DOHH2 (cell line): ENCODE data around the gene ACTR6.

ENCODE experiments used
- H3F3A ChIP-seq: fragments of 200-600 bp; sonication (generic), shearing (Covaris generic); 2 replicates; pipeline ENCODE4 v1.6.0; 2016; ENCODE audit warnings: antibody characterized with exemption, mild to moderate bottlenecking; ENCODE audit not compliant: control insufficient read depth, insufficient read depth
- H3K27ac ChIP-seq: fragments of 200-600 bp; sonication (generic); 2 replicates; pipeline ENCODE4 v1.5.1; 2014; ENCODE audit warnings: low read depth, mild to moderate bottlenecking, low read length, moderate library complexity
- H3K27me3 ChIP-seq: fragments of 200-600 bp; sonication (generic); 2 replicates; pipeline ENCODE4 v1.6.1; 2014; ENCODE audit warnings: mild to moderate bottlenecking, low read length, mixed read lengths; ENCODE audit not compliant: control insufficient read depth
- H3K36me3 ChIP-seq: fragments of 200-600 bp; sonication (generic); 2 replicates; pipeline ENCODE4 v1.6.1; 2014; ENCODE audit warnings: mild to moderate bottlenecking, low read length, moderate library complexity, mixed read lengths; ENCODE audit not compliant: control insufficient read depth
- H3K4me1 ChIP-seq: fragments of 200-600 bp; sonication (generic); 2 replicates; pipeline ENCODE4 v1.6.1; 2014; ENCODE audit warnings: mild to moderate bottlenecking, low read length, mixed read lengths; ENCODE audit not compliant: control insufficient read depth
- H3K4me2 ChIP-seq: fragments of 200-600 bp; sonication (generic); 2 replicates; pipeline ENCODE4 v1.6.0; 2014; ENCODE audit warnings: mild to moderate bottlenecking, low read length, moderate library complexity
- H3K4me3 ChIP-seq: fragments of 200-600 bp; sonication (generic); 2 replicates; pipeline ENCODE4 v1.5.1; 2014; ENCODE audit warnings: mild to moderate bottlenecking, low read length, mixed read lengths
- H3K79me2 ChIP-seq: fragments of 200-600 bp; sonication (generic); 2 replicates; pipeline ENCODE4 v1.6.1; 2014; ENCODE audit warnings: mild to moderate bottlenecking, low read length, mixed read lengths; ENCODE audit not compliant: control insufficient read depth
- H3K9me2 ChIP-seq: fragments of 200-600 bp; sonication (generic); replicated peaks from 2 replicates; pipeline ENCODE4 v1.6.1; 2014; ENCODE audit warnings: mild to moderate bottlenecking, low read length, mixed read lengths; ENCODE audit not compliant: control insufficient read depth
- H3K9me3 ChIP-seq: fragments of 200-600 bp; sonication (generic); 2 replicates; pipeline ENCODE4 v1.6.1; 2014; ENCODE audit warnings: antibody characterized with exemption, low read length, mixed read lengths; ENCODE audit not compliant: control insufficient read depth, insufficient read depth
- H4K20me1 ChIP-seq: fragments of 200-600 bp; sonication (generic); 2 replicates; pipeline ENCODE4 v1.6.0; 2014; ENCODE audit warnings: low read depth, mild to moderate bottlenecking, antibody characterized with exemption, low read length, moderate library complexity; ENCODE audit not compliant: control insufficient read depth, insufficient read depth
- EZH2phosphoT487 ChIP-seq: fragments of 200-600 bp; sonication (generic); IDR thresholded peaks from 2 replicates; pipeline ENCODE4 v1.6.1; 2017; ENCODE audit warnings: borderline replicate concordance, mild to moderate bottlenecking, antibody characterized with exemption, low read length, moderate library complexity, mixed read lengths
- TF ChIP-seq, protein P1 (sequence below): fragments of 200-600 bp; sonication (generic); IDR thresholded peaks from one replicate; pipeline ENCODE4 v1.5.1; 2014; ENCODE audit warnings: antibody characterized with exemption, mild to moderate bottlenecking, low read depth, low read length; ENCODE audit not compliant: poor library complexity, severe bottlenecking

Gene ACTR6

DNA sequence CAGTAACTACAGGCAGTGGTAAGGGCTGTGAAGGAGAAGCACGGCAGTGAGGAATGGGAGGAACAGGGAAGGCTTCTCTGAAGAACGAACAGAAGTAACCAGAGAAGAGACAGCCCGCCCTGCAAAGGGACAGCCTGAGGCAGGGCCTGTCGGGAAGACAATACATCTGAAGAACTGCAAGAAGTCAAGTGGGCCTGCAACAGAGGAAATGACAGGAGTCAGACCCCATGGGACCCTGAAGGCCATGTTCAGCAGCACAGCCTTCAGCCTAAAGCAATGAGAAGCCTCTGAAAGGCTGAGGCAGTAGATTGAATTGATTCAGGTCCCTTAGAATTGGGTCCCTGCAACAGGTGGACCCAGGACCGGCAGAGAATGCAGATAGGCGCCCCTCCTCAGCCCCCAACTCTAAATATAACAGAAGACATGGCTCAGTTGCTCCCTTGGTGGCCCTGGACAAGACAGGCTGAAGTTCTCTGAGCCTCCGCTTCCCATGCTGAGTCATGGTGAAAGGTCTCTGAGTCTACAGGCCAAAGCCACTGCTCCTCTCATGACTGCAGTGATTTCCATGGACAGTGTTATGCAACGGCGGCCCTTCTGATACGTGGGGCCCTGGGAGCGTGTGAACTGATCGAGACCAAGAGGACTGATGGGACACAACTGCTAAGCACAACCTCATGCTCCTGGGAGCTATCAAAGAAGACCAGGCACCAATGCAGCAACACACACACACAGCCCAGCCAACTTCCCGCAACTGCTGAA is 10.8 kb upstream of the ACTR6 start:
- H3K79me2 ChIP-seq = peaks cover 15% of the 10 kb centered on the region; the same call in 1 of the 2 replicates
- no peaks in the 10 kb centered on the region for H3K4me1 ChIP-seq
- H3K27me3 ChIP-seq = no peaks in the 10 kb centered on the region
- no peaks in the 10 kb centered on the region for H3F3A ChIP-seq
- H3K9me3 ChIP-seq = peaks cover 3% of the 10 kb centered on the region; the same call in 1 of the 2 replicates
- no peaks in the 10 kb centered on the region for H3K9me2 ChIP-seq
- no peak overlapping the region for H3K4me2 ChIP-seq
- no peak overlapping the region for H3K27ac ChIP-seq
- no peak overlapping the region for H3K4me3 ChIP-seq
- TF ChIP-seq, protein P1, sequence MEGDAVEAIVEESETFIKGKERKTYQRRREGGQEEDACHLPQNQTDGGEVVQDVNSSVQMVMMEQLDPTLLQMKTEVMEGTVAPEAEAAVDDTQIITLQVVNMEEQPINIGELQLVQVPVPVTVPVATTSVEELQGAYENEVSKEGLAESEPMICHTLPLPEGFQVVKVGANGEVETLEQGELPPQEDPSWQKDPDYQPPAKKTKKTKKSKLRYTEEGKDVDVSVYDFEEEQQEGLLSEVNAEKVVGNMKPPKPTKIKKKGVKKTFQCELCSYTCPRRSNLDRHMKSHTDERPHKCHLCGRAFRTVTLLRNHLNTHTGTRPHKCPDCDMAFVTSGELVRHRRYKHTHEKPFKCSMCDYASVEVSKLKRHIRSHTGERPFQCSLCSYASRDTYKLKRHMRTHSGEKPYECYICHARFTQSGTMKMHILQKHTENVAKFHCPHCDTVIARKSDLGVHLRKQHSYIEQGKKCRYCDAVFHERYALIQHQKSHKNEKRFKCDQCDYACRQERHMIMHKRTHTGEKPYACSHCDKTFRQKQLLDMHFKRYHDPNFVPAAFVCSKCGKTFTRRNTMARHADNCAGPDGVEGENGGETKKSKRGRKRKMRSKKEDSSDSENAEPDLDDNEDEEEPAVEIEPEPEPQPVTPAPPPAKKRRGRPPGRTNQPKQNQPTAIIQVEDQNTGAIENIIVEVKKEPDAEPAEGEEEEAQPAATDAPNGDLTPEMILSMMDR = no peak
- TF ChIP-seq EZH2phosphoT487 = no peak
- H3K36me3 ChIP-seq = peaks cover 43% of the 10 kb centered on the region
- H4K20me1 ChIP-seq = no peaks in the 10 kb centered on the region

DNA sequence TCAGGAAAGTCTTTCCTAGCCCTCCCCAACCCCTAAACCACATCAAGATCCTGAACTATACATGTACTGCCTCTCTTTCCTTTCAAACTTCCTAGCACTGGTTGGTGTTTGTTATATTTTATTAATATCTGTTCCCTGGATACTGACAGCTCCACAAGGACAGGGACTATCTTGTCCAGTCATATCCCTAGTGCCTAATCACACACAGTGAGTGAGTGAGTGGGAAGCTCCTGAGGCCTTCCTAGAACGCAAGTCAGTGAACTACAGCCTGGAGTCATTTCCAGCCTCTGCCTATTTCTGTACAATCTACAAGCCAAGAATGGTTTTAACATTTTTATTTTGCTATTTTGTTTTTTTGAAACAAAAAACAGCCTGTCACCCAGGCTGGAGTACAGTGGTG is 7.5 kb upstream of the ACTR6 start:
- Histone ChIP-seq H3K27ac (no peak overlapping the region), H4K20me1 (no peaks in the 10 kb centered on the region), H3K9me3 (peaks cover 3% of the 10 kb centered on the region; the same call in 1 of the 2 replicates)

DNA sequence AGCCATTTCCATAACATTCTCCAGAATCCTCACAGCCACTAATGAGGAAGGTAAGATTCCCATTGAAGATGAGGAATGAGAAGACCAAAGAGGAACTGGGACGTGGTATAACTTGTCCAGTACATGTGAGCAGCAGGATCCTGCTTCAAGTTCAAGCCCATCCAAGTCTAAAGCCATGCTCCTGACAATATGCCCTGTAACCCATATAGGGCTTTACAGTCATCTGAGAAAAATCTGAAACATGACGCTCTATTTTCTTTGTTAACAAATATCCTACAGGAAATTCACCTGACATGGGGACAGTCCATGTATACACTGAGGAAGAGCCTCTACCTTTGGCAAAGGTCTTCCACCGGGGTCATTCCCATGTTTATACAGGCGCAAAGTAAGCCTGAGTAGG is 3.1 kb upstream of the ACTR6 start:
- no peak overlapping the region for H3K4me2 ChIP-seq
- no peaks in the 10 kb centered on the region for H3K9me2 ChIP-seq
- no peak overlapping the region for H3K4me3 ChIP-seq
- no peaks in the 10 kb centered on the region for H3K27me3 ChIP-seq
- peaks cover 24% of the 10 kb centered on the region for H3K4me1 ChIP-seq
- no peak overlapping the region for H3K27ac ChIP-seq
- H3K9me3 ChIP-seq = no peaks in the 10 kb centered on the region
- no peaks in the 10 kb centered on the region for H4K20me1 ChIP-seq
- TF ChIP-seq, protein P1 = no peak
- TF ChIP-seq EZH2phosphoT487 = no peak
- peaks cover 21% of the 10 kb centered on the region for H3K36me3 ChIP-seq
- peaks cover 36% of the 10 kb centered on the region for H3K79me2 ChIP-seq
- no peaks in the 10 kb centered on the region for H3F3A ChIP-seq

More for the DNA sequence above, 7.5 kb upstream of the ACTR6 start:
- no peak overlapping the region for H3K4me3 ChIP-seq
- no peaks in the 10 kb centered on the region for H3K9me2 ChIP-seq
- H3K4me2 ChIP-seq = no peak overlapping the region
- peaks cover 1% of the 10 kb centered on the region; the same call in 1 of the 2 replicates for H3K4me1 ChIP-seq
- H3K27me3 ChIP-seq = no peaks in the 10 kb centered on the region
- no peaks in the 10 kb centered on the region for H3F3A ChIP-seq
- H3K36me3 ChIP-seq = peaks cover 49% of the 10 kb centered on the region
- H3K79me2 ChIP-seq = peaks cover 15% of the 10 kb centered on the region; the same call in 1 of the 2 replicates
- TF ChIP-seq, protein P1 = no peak
- no peak for TF ChIP-seq EZH2phosphoT487
